Measurements from ENCODE around the gene NHERF1. TPM values are rescaled to one million over a fixed set of nuclear protein-coding genes. Genes with fewer than 3 reads are reported as not detected.

NHERF1 gene
- total and polyA plus RNA-seq, 2 of the 8 experiments (the other 6 are each of a cell fraction or from before 2014, with no cell fraction given), result 92.9 to 99.2 TPM

DNA sequence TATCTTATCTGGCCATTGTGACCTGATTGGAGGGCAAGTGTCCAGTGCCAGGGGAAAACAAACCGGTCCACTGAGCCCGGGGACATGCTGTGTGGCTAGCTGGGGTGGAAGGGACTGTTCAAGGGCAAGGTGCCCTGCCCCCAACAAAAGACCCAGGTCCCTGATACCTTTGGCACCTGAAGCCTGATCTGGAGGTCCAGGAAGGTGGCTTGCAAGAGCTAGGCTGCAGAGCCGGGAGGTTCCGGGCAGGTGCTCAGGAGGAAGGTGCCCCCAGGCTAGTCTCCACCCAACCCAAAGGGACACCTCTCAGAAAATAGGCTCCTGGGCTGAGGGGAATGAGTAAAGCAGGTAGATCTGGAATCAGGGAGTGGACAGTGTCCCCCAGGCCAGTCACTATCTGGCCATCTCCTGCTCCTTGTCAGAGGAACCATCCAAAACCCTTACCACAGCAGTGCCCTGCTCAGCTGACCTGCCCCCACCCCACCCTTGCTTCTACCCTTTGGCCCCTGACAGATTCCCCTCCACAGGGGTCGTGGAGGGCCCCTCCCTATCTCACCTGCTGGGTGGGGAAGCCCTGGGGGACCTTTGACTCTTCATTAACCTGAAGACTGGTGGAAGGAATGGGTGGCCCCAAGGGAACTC is 21.5 kb downstream of the NHERF1 start:
- Histone ChIP-seq H3K9ac (replicated peaks in 1 of 4; ENCODE audit: extremely low read depth in 1 of 4, low read depth in 3 of 4, low read length in 3 of 4) (no peak overlapping the region), H4K5ac (ENCODE audit: insufficient read length, low read depth, low read length) (no peak overlapping the region), H4K91ac (replicated peaks; ENCODE audit: insufficient read length, low read length) (no peak overlapping the region), H3K23me2 (ENCODE audit: low read depth, low read length) (no peaks in the 10 kb centered on the region), H3K9me3 (ENCODE audit: insufficient read depth in 2 of 2, low read depth in 1 of 2, low read length in 1 of 2) (no peaks in the 10 kb centered on the region), H2AK5ac (ENCODE audit: low read depth, low read length) (no peak overlapping the region), H3K36me3 (ENCODE audit: control insufficient read depth in 2 of 4, insufficient read depth in 4 of 4, low read length in 3 of 4) (peaks cover 2 to 40% (median 19%) of the 10 kb centered on the region in 4 experiments; a peak in 6 of 8 replicates), H3K27me3 (replicated peaks in 1 of 4; ENCODE audit: control insufficient read depth in 3 of 4, extremely low read depth in 1 of 4, insufficient read depth in 3 of 4, low read length in 3 of 4) (no peaks in the 10 kb centered on the region), H3K14ac (ENCODE audit: insufficient read length) (no peak overlapping the region), H2BK120ac (replicated peaks; ENCODE audit: low read depth, low read length) (no peak overlapping the region), H3K23ac (ENCODE audit: insufficient read length) (no peak overlapping the region), H2BK15ac (ENCODE audit: low read length) (no peak overlapping the region), H3K4me1 (replicated peaks in 1 of 4; ENCODE audit: control insufficient read depth in 3 of 4, insufficient read depth in 4 of 4, low read length in 3 of 4) (peaks cover 0 to 2% (median 0%) of the 10 kb centered on the region in 4 experiments; a peak in 2 of 7 replicates), H3K4ac (replicated peaks; ENCODE audit: insufficient read length, low read depth, low read length) (no peak overlapping the region), H3K4me3 (ENCODE audit: extremely low read depth in 1 of 4, insufficient read depth in 2 of 4, low read depth in 3 of 4, low read length in 4 of 4) (no peak overlapping the region), H4K8ac (ENCODE audit: extremely low read depth, insufficient read depth, low read length) (no peak overlapping the region), H2BK20ac (ENCODE audit: low read length) (no peak overlapping the region), H3K18ac (ENCODE audit: extremely low read depth, low read length) (no peak overlapping the region), H2AFZ (ENCODE audit: low read length) (no peak overlapping the region), H3K79me1 (ENCODE audit: low read depth, low read length) (peaks cover 2% of the 10 kb centered on the region; the same call in 1 of the 2 replicates), H3K56ac (replicated peaks; ENCODE audit: insufficient read length, low read depth, low read length) (no peak overlapping the region), H3K79me2 (ENCODE audit: control insufficient read depth in 1 of 2, insufficient read depth in 2 of 2, low read length in 2 of 2) (0 out of 4 replicates have a peak, but pooled peaks cover 0 to under 1% of the 10 kb centered on the region in 2 experiments), H3K4me2 (ENCODE audit: insufficient read depth in 1 of 2, low read depth in 2 of 2, low read length in 2 of 2) (no peak overlapping the region), H2BK12ac (ENCODE audit: low read depth, low read length) (no peak overlapping the region), H3K27ac (ENCODE audit: low read depth, low read length) (no peak overlapping the region), H2BK5ac (ENCODE audit: low read depth, low read length) (no peak overlapping the region), H4K20me1 (replicated peaks in 1 of 2; ENCODE audit: control insufficient read depth in 1 of 2, insufficient read depth in 2 of 2, low read length in 2 of 2) (peaks cover 7 to 10% of the 10 kb centered on the region in 2 experiments)
- DNase-seq (ENCODE audit: low read depth in 1 of 2, low spot score in 2 of 2) (no peak), FAIRE-seq (no peak)
- POLR2A ChIA-PET (ENCODE audit: partially characterized antibody), result interaction anchor here (0.9 to 3.8 kb wide), 8 partner anchors 10 to 92 kb away, joined by 3 to 44 read pairs (median 7); partner anchors contain the start of gene RAB37
- CTCF ChIA-PET (ENCODE audit: partially characterized antibody), result interaction anchor here (0.8 to 99.6 kb wide), 17 partner anchors 10 to 191 kb away, joined by 3 to 2981 read pairs (median 11); partner anchors contain the start of genes FDXR, GRIN2C, NHERF1 and RAB37
- 92% methylated on average over 5 of the region's 5 CpGs; no CpG with 5 or more reads in 1 of the 2 experiments for WGBS, 2 experiments (ENCODE audit: extremely low coverage in 1 of 2, insufficient coverage in 1 of 2, insufficient read length in 1 of 2, insufficient replicate concordance in 2 of 2, low coverage in 1 of 2, low lambda C conversion rate in 2 of 2, missing lambda C conversion rate in 1 of 2)

Data from H1 (cell line).